Skin epidermis (tissue), 12 donors: ENCODE measurements around the gene OR2L8.

Experiments
- H3K27ac ChIP-seq, 21 experiments: fragments of 200-600 bp; sonication (generic) in 11 of 21; one replicate each; pipeline ENCODE4 v1.5.0; 2020; ENCODE audit warnings: mild to moderate bottlenecking in 3 of 21, inconsistent platforms in 2 of 21, moderate library complexity in 2 of 21
- H3K4me3 ChIP-seq, 7 experiments: fragments of 200-600 bp; sonication (generic) in 2 of 7; one replicate each; pipeline ENCODE4 v1.5.0; 2020; ENCODE audit warnings: inconsistent platforms in 2 of 7, mild to moderate bottlenecking in 2 of 7, moderate library complexity in 1 of 7

The OR2L8 gene

DNA sequence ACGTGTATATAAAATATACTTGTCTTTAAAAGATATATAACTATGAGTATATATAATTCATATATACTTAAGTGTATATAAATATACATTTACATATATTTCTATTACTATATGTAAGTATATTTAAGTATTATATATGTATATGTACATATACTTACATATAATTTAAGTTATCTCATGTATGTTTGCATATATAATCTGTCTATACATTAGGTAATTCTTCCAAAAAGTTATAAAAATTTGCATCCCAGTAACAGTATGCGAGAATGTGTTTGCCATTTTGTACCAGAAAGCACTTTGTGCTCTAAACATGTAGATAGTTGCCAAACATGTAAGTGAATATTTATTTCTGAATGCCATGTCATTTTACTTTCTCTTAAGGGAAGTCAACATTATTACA is 16.3 kb downstream of the OR2L8 start, which contains the start of gene OR2AK2:
OR2AK2 (plus strand) TSS at position 301 of the 400 bp plus-strand sequence. CDS start 144 bp downstream, outside the sequence.
- H3K27ac ChIP-seq = peak within 1 kb of the TSS in 1 of 21 experiments; percentile 33
- no peak within 1 kb of the TSS for H3K4me3 ChIP-seq

DNA sequence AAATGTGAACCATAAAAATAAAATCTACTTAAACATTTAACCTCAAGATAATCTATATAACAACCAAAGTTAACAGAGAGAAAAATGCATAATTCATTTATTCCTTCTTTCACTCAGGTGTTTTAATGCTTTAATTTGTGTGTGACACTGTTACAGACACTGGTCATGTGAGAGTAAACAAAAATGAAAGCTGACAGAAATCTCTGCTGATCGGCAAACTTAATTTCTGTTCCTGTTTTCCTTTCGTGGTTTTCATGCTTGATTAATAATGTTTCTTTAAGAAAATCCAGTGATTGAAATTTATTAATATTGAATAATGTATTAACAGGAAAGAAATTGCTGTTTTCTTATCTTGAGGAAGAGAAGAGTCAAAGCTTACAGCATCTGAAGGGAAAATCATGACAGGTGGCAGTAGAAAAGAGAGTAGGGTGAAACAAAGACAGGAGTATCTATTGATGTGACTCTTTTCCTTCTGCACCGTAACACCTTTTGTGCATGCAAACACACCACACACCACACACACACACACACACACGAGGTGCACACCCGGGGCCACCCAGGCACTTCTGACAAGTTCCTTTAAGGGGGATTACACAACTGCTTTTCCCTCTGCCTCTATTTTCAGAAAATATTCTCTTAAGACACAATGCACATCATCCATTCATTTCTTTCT is 18.0 kb downstream of the OR2L8 start:
- no peak overlapping the region for H3K27ac ChIP-seq
- no peak overlapping the region for H3K4me3 ChIP-seq

DNA sequence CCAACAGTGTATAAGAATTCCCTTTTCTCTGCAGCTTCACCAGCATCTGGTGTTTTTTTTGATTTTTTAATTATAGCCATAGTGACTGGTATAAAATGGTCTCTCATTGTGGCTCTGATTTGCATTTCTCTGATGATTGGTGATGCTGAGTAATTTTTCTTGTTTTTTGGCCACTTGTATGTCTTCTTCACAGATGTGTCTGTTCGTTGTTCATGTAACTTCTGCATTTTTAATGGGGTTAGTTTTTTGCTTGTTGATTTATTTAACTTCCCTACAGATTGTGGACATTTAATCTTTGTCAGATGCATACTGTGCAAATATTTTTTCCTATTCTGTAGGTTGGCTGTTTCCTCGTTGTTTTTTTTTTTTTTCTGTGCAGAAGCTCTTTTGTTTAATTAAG is 44.3 kb downstream of the OR2L8 start:
- no peak overlapping the region for H3K27ac ChIP-seq
- H3K4me3 ChIP-seq = no peak overlapping the region

DNA sequence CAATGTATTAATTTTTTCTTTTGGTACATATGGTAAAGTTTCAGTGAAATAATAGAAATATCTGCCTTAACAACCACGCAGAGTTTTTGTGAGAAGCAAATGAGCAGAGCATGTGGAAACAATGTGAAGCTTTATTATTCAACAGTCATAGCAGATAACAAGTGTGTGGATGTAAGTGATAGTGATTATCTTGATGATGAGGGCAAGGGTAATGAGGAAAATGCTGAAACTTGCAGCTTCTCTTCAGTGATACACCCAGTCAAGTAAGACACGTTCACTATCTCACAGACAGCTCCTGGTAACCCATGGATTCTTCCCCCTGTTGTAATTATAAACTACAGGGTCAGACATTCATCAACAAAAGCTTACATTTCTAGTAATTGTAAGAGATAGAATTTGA is 50.2 kb downstream of the OR2L8 start:
- no peak overlapping the region for H3K4me3 ChIP-seq
- H3K27ac ChIP-seq = no peak overlapping the region
